ENCODE data around the gene LSM14A. TPM values are rescaled to one million over a fixed set of nuclear protein-coding genes. Genes with fewer than 3 reads are reported as not detected.

LSM14A gene
- total RNA-seq, 1 experiment from 2014 or later, result 199 TPM

- Histone ChIP-seq H3K14ac (ENCODE audit: insufficient read depth, low read length) (peak overlapping the region; percentile 86), H3K4ac (ENCODE audit: low read depth, low read length) (no peak overlapping the region), H4K91ac (ENCODE audit: insufficient read length, low read depth, low read length) (no peak overlapping the region), H2BK20ac (ENCODE audit: low read depth, low read length, poor library complexity, severe bottlenecking) (no peak overlapping the region), H3K79me2 (ENCODE audit: insufficient read depth, low read length) (peaks cover 2% of the 10 kb centered on the region; the same call in 1 of the 2 replicates), H3K23ac (ENCODE audit: insufficient read length, low read depth, low read length) (no peak overlapping the region), H4K5ac (ENCODE audit: insufficient read length, low read depth, low read length) (no peak overlapping the region), H4K20me1 (ENCODE audit: control insufficient read depth, insufficient read depth, insufficient read length) (no peaks in the 10 kb centered on the region), H3K27ac (ENCODE audit: insufficient read length, low read depth, low read length) (no peak overlapping the region), H3K79me1 (ENCODE audit: insufficient read depth, low read depth, low read length, poor library complexity, severe bottlenecking) (peaks cover 2% of the 10 kb centered on the region), H3K18ac (ENCODE audit: insufficient read length, low read depth, low read length) (peak overlapping the region; percentile 38), H3K4me2 (ENCODE audit: insufficient read depth, insufficient read length, low read length) (peak overlapping the region; percentile 64), H2BK120ac (ENCODE audit: low read depth, low read length, poor library complexity, severe bottlenecking) (no peak overlapping the region), H4K8ac (replicated peaks; ENCODE audit: insufficient read length, low read depth, low read length) (no peak overlapping the region), H3K9ac (ENCODE audit: extremely low read depth, insufficient read length, low read length) (peak overlapping the region; percentile 80), H3T11ph (ENCODE audit: low read length) (no peak overlapping the region), H2AK5ac (ENCODE audit: insufficient read length, low read length) (no peak overlapping the region), H2AFZ (ENCODE audit: low read length) (no peak overlapping the region), H2BK12ac (ENCODE audit: insufficient read length, low read depth, low read length) (no peak overlapping the region), H3K9me3 (ENCODE audit: control insufficient read depth, low read depth, low read length) (no peaks in the 10 kb centered on the region), H3K23me2 (ENCODE audit: insufficient read length, low read depth, low read length, poor library complexity, severe bottlenecking) (peaks cover 7% of the 10 kb centered on the region), H2BK15ac (ENCODE audit: low read depth, low read length) (no peak overlapping the region), H2BK5ac (ENCODE audit: insufficient read length, low read length) (no peak overlapping the region), H3K4me1 (ENCODE audit: insufficient read depth, low read length) (no peaks in the 10 kb centered on the region), H3K27me3 (ENCODE audit: insufficient read depth, low read length) (no peaks in the 10 kb centered on the region), H3K56ac (ENCODE audit: insufficient read length, low read depth, low read length) (no peak overlapping the region)
- no peaks in the 10 kb centered on the region; a peak in 4 of 7 replicates for H3K36me3 Mint-ChIP-seq (ENCODE audit: insufficient read depth in 1 of 3, low read depth in 3 of 3)
- H3K9me3 Mint-ChIP-seq, result no peaks in the 10 kb centered on the region; a peak in 1 of 5 replicates
- no CpG with 5 or more reads among the region's 88 CpGs for WGBS (ENCODE audit: extremely low coverage, insufficient read length, low lambda C conversion rate)
- TF ChIP-seq CTCF (conservative IDR thresholded peaks at IDR 0.05), result no peak
- H3K4me3 Mint-ChIP-seq, result peak overlapping the region; percentile 82 to 86
- peak overlapping the region in 1 of 3 experiments; percentile 65; a peak in 1 of 7 replicates for H3K27ac Mint-ChIP-seq
- peak; percentile 41 for DNase-seq
- H3K27me3 Mint-ChIP-seq (ENCODE audit: low read depth), result no peaks in the 10 kb centered on the region
- peaks cover 17 to 21% of the 10 kb centered on the region in 2 experiments for H3K4me1 Mint-ChIP-seq
These were observed 82.6 kb downstream of the LSM14A start for GRCh38 chr19:34254698-34255432.

Measured in H9 (cell line).